Lower lobe of right lung (tissue), 2 donors: ENCODE data around the gene SH3BP5. TPM values are rescaled to one million over a fixed set of nuclear protein-coding genes. Genes with fewer than 3 reads are reported as not detected.
"Not testable (repeated sequence)": the region's sequence is repeated elsewhere in the genome, so short reads cannot be mapped to it uniquely, and the experiment has no call there.

ENCODE experiments used
- ATAC-seq, 2 donors: fragments of 200-7000 bp; cut with Tn5 transposase; one replicate each; pipeline ENCODE4 v1.9.1; 2020 to 2022; ENCODE audit warnings: mild to moderate bottlenecking in 2 of 2, moderate library complexity in 2 of 2
- DNase-seq: peaks from one replicate; pipeline ENCODE4 v3.0.0-alpha.2; 2020
- H3K27ac ChIP-seq: fragments of 200-600 bp; one replicate; pipeline ENCODE4 v1.8.0; 2022
- H3K27me3 ChIP-seq: fragments of 200-600 bp; one replicate; pipeline ENCODE4 v1.8.0; 2022; ENCODE audit warnings: low read depth
- H3K36me3 ChIP-seq: fragments of 200-600 bp; one replicate; pipeline ENCODE4 v1.8.0; 2022; ENCODE audit warnings: mild to moderate bottlenecking
- H3K4me1 ChIP-seq: fragments of 200-600 bp; one replicate; pipeline ENCODE4 v1.8.0; 2022
- H3K4me3 ChIP-seq: fragments of 200-600 bp; one replicate; pipeline ENCODE4 v1.8.0; 2022; ENCODE audit warnings: mild to moderate bottlenecking
- H3K9me3 ChIP-seq: fragments of 200-600 bp; one replicate; pipeline ENCODE4 v1.8.0; 2022
- intact Hi-C: fragments of 100-400 bp; cut with DNase I; formaldehyde crosslinking; loops from one replicate; pipeline ENCODE4 v1.11.0; 2022
- total RNA-seq: library from RNA; stranded (reverse); fragmentation: NEBNext Ultra II Directional; extraction: Animal tissue kit (Norgen Biotek cat#: 25700); gene quantifications from one replicate; pipeline ENCODE4 v1.2.1, GENCODE V29; 2021
- TF ChIP-seq, protein P1 (sequence below): fragments of 200-600 bp; IDR thresholded peaks from one replicate; pipeline ENCODE4 v1.8.0; 2022; ENCODE audit warnings: antibody characterized with exemption, mild to moderate bottlenecking
- donor health status: DM: no; HTN: yes; CAD: no; lungs with severe emphysema.

Gene SH3BP5
- total RNA-seq, 1 donor from 2014 or later = 106 TPM

DNA sequence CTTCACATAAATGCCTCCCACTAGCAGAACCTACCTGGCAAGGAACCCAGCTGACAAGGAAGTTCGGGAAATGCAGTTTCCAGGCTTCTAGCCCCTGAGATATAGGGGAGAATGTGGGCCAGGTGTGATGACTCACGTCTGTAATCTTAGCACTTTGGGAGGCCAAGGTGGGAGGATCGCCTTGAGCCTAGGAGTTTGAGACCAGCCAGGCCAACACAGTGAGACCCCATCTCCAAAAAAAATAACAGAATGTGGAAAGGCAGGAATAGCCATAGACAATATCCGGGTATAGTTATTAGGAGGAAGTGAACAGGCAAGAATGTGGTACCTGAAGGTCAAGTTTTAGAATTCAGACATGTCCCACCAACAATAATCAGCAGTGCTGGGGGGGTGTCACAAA, 40.5 kb upstream of the SH3BP5 start:
- Histone ChIP-seq H3K4me3 (no peak overlapping the region), H3K36me3 (no peaks in the 10 kb centered on the region), H3K9me3 (no peaks in the 10 kb centered on the region), H3K4me1 (peaks cover 17% of the 10 kb centered on the region), H3K27me3 (no peaks in the 10 kb centered on the region), H3K27ac (no peak overlapping the region)
- no peak for DNase-seq
- intact Hi-C loops = loop anchor here (10.0 kb wide), 1 partner anchor 108 kb away; no protein-coding TSS in a partner anchor
- no peak for ATAC-seq
- TF ChIP-seq, protein P1, sequence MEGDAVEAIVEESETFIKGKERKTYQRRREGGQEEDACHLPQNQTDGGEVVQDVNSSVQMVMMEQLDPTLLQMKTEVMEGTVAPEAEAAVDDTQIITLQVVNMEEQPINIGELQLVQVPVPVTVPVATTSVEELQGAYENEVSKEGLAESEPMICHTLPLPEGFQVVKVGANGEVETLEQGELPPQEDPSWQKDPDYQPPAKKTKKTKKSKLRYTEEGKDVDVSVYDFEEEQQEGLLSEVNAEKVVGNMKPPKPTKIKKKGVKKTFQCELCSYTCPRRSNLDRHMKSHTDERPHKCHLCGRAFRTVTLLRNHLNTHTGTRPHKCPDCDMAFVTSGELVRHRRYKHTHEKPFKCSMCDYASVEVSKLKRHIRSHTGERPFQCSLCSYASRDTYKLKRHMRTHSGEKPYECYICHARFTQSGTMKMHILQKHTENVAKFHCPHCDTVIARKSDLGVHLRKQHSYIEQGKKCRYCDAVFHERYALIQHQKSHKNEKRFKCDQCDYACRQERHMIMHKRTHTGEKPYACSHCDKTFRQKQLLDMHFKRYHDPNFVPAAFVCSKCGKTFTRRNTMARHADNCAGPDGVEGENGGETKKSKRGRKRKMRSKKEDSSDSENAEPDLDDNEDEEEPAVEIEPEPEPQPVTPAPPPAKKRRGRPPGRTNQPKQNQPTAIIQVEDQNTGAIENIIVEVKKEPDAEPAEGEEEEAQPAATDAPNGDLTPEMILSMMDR = no peak

DNA sequence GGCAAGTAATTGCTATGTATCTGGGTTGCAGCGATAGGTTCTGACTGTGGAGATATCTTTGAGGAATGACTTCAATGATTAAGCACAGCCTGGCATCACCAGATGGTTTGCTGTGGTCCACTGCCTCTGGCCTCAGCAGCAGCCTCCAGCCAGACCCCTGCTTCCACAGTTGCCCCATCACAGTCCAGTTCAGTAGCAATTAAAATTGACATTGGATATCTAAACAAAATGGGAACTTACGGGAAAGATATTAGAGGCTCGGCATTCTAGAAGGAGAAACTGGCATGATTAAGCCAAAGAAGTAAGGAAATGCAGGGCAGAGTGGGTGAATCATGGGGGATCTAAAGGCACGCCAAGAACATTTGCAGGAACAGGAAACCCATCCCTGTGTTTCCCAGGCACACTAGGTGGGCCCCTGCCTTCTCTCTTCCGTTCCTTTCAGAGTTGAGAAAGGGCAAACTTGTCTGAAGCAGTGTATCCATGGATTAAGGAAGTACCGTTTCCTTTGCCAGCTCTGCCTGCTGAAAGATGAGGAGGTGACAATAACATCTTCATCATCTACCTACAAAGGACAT, 36.3 kb upstream of the SH3BP5 start:
- H3K36me3 ChIP-seq = no peaks in the 10 kb centered on the region
- no peak overlapping the region for H3K4me3 ChIP-seq
- DNase-seq = no peak
- TF ChIP-seq, protein P1 = no peak
- peak overlapping the region; percentile 39 for H3K27ac ChIP-seq
- peaks cover 13% of the 10 kb centered on the region for H3K4me1 ChIP-seq
- H3K9me3 ChIP-seq = no peaks in the 10 kb centered on the region
- intact Hi-C loops = no loop called here
- ATAC-seq = peak in 1 of 2 donors; percentile 24
- no peaks in the 10 kb centered on the region for H3K27me3 ChIP-seq

DNA sequence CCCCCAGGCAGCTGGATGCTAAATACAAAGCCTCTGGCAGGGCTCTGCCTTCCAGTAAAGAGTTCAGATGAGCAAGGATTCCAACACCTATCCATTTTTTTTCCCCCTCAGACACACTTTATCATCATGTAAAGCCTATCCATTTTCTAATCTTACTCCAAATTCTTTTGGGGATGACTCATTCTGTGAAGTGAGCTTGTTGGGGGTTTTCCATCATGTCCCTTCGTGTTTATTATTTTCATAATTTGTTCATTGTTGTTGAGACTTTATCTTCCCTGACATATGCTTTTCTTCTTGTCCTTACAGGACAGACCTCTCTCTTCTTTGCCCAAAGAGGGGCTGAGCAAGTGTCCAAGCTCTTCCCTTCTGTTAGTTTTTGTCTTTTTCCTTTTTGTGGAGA, 34.7 kb upstream of the SH3BP5 start:
- H3K27ac ChIP-seq = no peak overlapping the region

DNA sequence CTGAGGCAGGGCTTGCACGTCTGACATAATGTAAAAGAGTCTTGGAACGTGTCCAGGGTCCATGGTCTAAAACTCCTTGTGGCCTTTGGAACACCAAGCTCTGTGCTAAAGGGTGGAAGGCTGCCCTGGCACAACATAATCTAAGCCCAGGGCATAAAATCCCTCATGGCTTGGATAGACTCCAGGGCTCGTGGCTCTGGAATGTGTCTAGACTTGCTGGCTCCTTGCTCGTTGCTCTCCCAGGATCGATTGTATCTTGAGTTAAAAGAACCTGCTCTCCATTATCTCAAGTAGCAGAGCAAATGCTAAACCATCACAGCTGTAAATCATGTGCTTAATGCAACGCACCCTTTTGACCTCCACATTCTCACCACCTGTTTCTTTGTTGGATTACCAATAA, 31.7 kb upstream of the SH3BP5 start:
- H3K4me1 ChIP-seq = peaks cover 25% of the 10 kb centered on the region
- H3K36me3 ChIP-seq, H3K27me3 ChIP-seq, H3K9me3 ChIP-seq, ATAC-seq, H3K27ac ChIP-seq, DNase-seq, intact Hi-C loops, H3K4me3 ChIP-seq: not testable (repeated sequence)

More for the DNA sequence above, 34.7 kb upstream of the SH3BP5 start:
- no peaks in the 10 kb centered on the region for H3K9me3 ChIP-seq
- TF ChIP-seq, protein P1 = no peak
- intact Hi-C loops = no loop called here
- H3K4me3 ChIP-seq = no peak overlapping the region
- H3K4me1 ChIP-seq = peaks cover 15% of the 10 kb centered on the region
- H3K36me3 ChIP-seq = no peaks in the 10 kb centered on the region
- DNase-seq (no peak), ATAC-seq (no peak)
- H3K27me3 ChIP-seq = no peaks in the 10 kb centered on the region

DNA sequence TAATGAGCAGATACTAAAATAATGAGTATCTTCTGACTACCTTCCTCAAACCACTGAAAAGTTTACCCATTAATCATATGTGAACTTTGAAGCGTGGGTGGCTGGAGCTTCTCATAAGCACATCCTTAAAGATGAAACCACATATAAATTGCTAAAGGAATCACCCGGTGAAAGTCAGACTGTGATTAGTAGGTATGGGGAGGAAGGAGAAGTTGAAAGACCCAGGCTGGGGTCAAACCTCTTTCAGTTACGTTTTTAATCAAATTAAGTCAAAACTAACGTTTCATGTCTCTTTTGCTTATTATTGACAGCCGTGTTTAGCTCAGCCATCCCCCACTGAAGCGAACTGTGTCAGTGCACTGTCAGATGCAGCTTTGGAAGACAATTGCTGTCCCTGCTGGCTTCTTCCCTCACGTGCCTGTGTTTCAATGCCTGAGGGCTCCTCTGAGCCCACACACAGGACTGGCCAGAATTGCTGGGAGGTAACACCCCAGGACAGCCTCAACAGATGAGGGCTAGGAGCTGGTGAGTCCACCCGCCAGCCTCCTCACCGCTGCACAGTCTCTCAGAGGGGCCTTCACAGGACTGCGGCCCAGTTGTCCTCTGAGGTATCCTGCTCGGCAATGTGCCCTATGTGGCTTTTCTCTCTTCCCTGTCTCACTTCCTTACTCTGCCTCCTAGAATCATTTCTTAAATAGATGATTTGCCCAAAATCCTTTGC, 29.3 kb upstream of the SH3BP5 start:
- TF ChIP-seq, protein P1 = no peak
- H3K9me3 ChIP-seq = no peaks in the 10 kb centered on the region
- H3K4me1 ChIP-seq = peaks cover 16% of the 10 kb centered on the region
- H3K36me3 ChIP-seq = no peaks in the 10 kb centered on the region
- ATAC-seq (peak; percentile 62 to 64), DNase-seq (no peak)
- H3K27me3 ChIP-seq = no peaks in the 10 kb centered on the region
- intact Hi-C loops = no loop called here
- H3K4me3 ChIP-seq = no peak overlapping the region
- H3K27ac ChIP-seq = peak overlapping the region; percentile 54

DNA sequence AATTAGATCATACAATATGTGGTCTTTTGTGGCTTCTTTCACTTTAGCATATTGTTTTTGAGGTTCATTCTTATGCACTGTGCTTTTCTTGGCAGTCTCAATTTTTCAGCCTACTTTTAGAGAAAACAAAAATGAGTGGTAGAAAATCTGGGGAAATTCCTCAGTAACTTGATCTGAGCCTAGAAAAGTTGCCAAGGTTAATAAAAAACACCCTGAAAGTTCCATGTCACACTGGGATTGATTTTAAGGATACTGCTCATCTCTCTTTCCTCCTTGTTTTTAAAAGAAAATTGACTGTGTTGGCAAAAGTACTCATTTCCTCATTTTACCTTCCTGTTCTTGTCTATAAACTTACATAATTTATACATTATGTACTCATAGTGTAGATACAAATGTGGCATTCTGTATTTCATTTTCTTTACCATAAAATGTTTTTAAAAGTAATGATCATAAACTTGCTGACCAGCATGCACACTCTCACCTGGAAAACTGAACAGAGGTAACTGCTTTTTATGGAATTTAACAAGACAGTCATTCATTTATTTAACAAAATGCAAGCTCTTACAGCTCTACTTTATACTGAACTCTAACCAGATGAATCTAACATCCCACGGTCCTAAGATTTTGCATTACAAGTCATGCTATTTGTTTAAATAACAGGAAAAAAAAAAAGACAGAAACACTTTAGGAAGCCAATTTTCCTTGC, 28.6 kb upstream of the SH3BP5 start:
- TF ChIP-seq, protein P1 = no peak
- peak overlapping the region; percentile 54 for H3K27ac ChIP-seq
- intact Hi-C loops = no loop called here
- H3K4me3 ChIP-seq = no peak overlapping the region
- DNase-seq (no peak), ATAC-seq (no peak)
- H3K36me3 ChIP-seq = no peaks in the 10 kb centered on the region
- peaks cover 23% of the 10 kb centered on the region for H3K4me1 ChIP-seq
- no peaks in the 10 kb centered on the region for H3K27me3 ChIP-seq
- H3K9me3 ChIP-seq = no peaks in the 10 kb centered on the region
